ENCODE results near the gene TMEM131L. TPM values are rescaled to one million over a fixed set of nuclear protein-coding genes. Genes with fewer than 3 reads are reported as not detected.

Gene TMEM131L
- total RNA-seq, 1 experiment from 2014 or later: 14.6 TPM

DNA sequence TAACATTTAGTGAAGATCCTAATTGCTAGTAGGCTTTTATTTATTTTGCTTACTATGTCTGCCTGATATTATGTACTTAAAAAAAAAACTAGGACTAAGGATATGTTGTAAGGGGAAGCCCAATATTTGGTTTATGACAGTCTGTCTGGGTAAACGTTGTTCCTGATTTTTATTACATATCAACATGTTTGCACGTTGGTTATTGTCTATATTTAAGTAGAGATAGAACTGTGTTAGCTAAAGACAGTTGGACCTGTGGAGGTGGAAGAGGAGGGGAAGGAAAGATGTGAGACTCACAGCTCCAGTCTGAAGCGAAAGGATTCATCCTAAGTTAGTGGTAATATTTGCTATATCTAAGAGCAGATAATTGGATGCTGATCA, 90.3 kb downstream of the TMEM131L start:
- Histone ChIP-seq H4K8ac (replicated peaks; ENCODE audit: insufficient read length, low read depth, low read length) (no peak overlapping the region), H3K4me1 (ENCODE audit: insufficient read depth, low read length) (no peaks in the 10 kb centered on the region), H2AFZ (ENCODE audit: low read length) (no peak overlapping the region), H4K5ac (ENCODE audit: insufficient read length, low read depth, low read length) (no peak overlapping the region), H3K4ac (ENCODE audit: low read depth, low read length) (no peak overlapping the region), H4K91ac (ENCODE audit: insufficient read length, low read depth, low read length) (no peak overlapping the region), H3K23ac (ENCODE audit: insufficient read length, low read depth, low read length) (no peak overlapping the region), H3K18ac (ENCODE audit: insufficient read length, low read depth, low read length) (no peak overlapping the region), H2BK20ac (ENCODE audit: low read depth, low read length, poor library complexity, severe bottlenecking) (no peak overlapping the region), H2BK12ac (ENCODE audit: insufficient read length, low read depth, low read length) (no peak overlapping the region), H4K20me1 (ENCODE audit: control insufficient read depth, insufficient read depth, insufficient read length) (no peaks in the 10 kb centered on the region), H3K9ac (ENCODE audit: extremely low read depth, insufficient read length, low read length) (no peak overlapping the region), H2BK120ac (ENCODE audit: low read depth, low read length, poor library complexity, severe bottlenecking) (no peak overlapping the region), H3K27ac (ENCODE audit: insufficient read length, low read depth, low read length) (no peak overlapping the region), H3K27me3 (ENCODE audit: insufficient read depth, low read length) (no peaks in the 10 kb centered on the region), H3T11ph (ENCODE audit: low read length) (no peak overlapping the region), H3K4me2 (ENCODE audit: insufficient read depth, insufficient read length, low read length) (no peak overlapping the region), H3K14ac (ENCODE audit: insufficient read depth, low read length) (no peak overlapping the region), H3K79me1 (ENCODE audit: insufficient read depth, low read depth, low read length, poor library complexity, severe bottlenecking) (no peaks in the 10 kb centered on the region), H3K9me3 (ENCODE audit: control insufficient read depth, low read depth, low read length) (no peaks in the 10 kb centered on the region), H3K23me2 (ENCODE audit: insufficient read length, low read depth, low read length, poor library complexity, severe bottlenecking) (no peaks in the 10 kb centered on the region), H2BK5ac (ENCODE audit: insufficient read length, low read length) (no peak overlapping the region), H2BK15ac (ENCODE audit: low read depth, low read length) (no peak overlapping the region), H3K79me2 (ENCODE audit: insufficient read depth, low read length) (no peaks in the 10 kb centered on the region), H2AK5ac (ENCODE audit: insufficient read length, low read length) (no peak overlapping the region), H3K56ac (ENCODE audit: insufficient read length, low read depth, low read length) (no peak overlapping the region)
- DNase-seq: no peak
- Mint-ChIP-seq H3K9me3 (peaks cover 2 to 9% of the 10 kb centered on the region in 2 experiments; a peak in 2 of 5 replicates), H3K27ac (peak overlapping the region in 1 of 3 experiments; percentile 72; a peak in 1 of 7 replicates), H3K27me3 (ENCODE audit: low read depth) (no peaks in the 10 kb centered on the region), H3K36me3 (ENCODE audit: insufficient read depth in 1 of 3, low read depth in 3 of 3) (peaks cover 25 to 31% (median 27%) of the 10 kb centered on the region in 3 experiments), H3K4me3 (no peak overlapping the region), H3K4me1 (peaks cover 3 to 8% of the 10 kb centered on the region in 2 experiments)
- no CpG with 5 or more reads among the region's 3 CpGs for WGBS (ENCODE audit: extremely low coverage, insufficient read length, low lambda C conversion rate)
- TF ChIP-seq, protein P1, sequence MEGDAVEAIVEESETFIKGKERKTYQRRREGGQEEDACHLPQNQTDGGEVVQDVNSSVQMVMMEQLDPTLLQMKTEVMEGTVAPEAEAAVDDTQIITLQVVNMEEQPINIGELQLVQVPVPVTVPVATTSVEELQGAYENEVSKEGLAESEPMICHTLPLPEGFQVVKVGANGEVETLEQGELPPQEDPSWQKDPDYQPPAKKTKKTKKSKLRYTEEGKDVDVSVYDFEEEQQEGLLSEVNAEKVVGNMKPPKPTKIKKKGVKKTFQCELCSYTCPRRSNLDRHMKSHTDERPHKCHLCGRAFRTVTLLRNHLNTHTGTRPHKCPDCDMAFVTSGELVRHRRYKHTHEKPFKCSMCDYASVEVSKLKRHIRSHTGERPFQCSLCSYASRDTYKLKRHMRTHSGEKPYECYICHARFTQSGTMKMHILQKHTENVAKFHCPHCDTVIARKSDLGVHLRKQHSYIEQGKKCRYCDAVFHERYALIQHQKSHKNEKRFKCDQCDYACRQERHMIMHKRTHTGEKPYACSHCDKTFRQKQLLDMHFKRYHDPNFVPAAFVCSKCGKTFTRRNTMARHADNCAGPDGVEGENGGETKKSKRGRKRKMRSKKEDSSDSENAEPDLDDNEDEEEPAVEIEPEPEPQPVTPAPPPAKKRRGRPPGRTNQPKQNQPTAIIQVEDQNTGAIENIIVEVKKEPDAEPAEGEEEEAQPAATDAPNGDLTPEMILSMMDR (conservative IDR thresholded peaks at IDR 0.05): no peak

Data from H9 (cell line).